H1 (cell line): ENCODE results near the gene CGRRF1. TPM values are rescaled to one million over a fixed set of nuclear protein-coding genes. Genes with fewer than 3 reads are reported as not detected.

ENCODE experiments used
- CHD2 ChIP-seq: IDR thresholded peaks from 2 replicates; pipeline ENCODE4 v1.6.1; 2012; ENCODE audit warnings: low read length, improper control_type of control experiment
- EP300 ChIP-seq, 2 experiments: IDR thresholded peaks; 1 replicate in 1 of 2; 2 replicates in 1 of 2; pipeline ENCODE4 v1.6.1; 2011 to 2012; ENCODE audit warnings: low read depth in 2 of 2, low read length in 2 of 2, mild to moderate bottlenecking in 2 of 2, borderline replicate concordance in 1 of 2, inconsistent platforms in 1 of 2, moderate library complexity in 1 of 2
- polyA plus RNA-seq, 7 experiments: library from polyadenylated mRNA; depleted of rRNA in 3 of 7; stranded (reverse) in 5 of 7; unstranded in 2 of 7; fragments of >200 nt in 5 of 7; fragments of 200-250 nt in 2 of 7; gene quantifications; 1 replicate in 5 of 7; 2 replicates in 1 of 7; 4 replicates in 1 of 7; pipeline versions ENCODE4 v1.2.1 to v1.2.3, GENCODE V29; 2011 to 2013; ENCODE audit warnings: missing spikeins in 2 of 7, mixed read lengths in 2 of 7
- total RNA-seq: library from RNA; stranded (reverse); fragmentation: NEBNext Ultra II Directional; extraction: Animal tissue kit (Norgen Biotek cat#: 25700); gene quantifications from 2 replicates; pipeline ENCODE4 v1.2.1, GENCODE V29; 2021
- TF ChIP-seq, protein P1 (sequence below): IDR thresholded peaks from 2 replicates; pipeline ENCODE4 v1.6.1; 2012; ENCODE audit warnings: inconsistent platforms

Gene CGRRF1
- total and polyA plus RNA-seq, 2 of the 8 experiments (the other 6 are each of a cell fraction or from before 2014, with no cell fraction given) = 7.4 to 20.2 TPM

DNA sequence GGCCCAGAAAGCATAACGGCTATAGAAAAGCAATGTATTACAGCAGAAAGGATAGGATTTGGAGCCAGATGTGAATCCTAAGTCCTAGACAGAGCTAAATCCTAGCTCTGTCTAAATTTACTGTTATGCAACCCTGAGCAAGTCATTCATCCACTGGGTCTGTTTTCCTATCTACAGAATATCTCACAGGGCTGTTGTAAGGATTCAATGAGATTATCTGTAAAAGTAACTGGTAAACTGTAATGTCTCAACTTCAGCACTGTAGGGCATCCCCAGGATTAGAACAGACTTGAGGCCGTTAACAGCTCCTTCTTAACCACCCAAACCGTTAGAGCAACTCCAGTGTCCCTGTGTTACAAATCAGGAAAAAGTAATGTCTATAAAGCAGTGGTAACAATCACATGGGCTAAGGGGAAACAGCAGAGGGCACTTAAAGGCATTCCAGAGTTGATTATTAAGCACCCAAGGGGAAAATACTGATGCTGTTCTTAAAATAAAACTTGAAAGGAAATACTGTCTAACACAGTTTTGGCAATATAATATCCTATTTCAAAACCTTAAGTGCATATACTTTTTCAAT, 31.0 kb upstream of the CGRRF1 start (continued):
- TF ChIP-seq EP300 (IDR thresholded peaks at IDR 0.05; ENCODE audit: borderline replicate concordance in 1 of 2, low read depth in 2 of 2, low read length in 2 of 2) (no peak), CHD2 (no peak)
- TF ChIP-seq, protein P1, sequence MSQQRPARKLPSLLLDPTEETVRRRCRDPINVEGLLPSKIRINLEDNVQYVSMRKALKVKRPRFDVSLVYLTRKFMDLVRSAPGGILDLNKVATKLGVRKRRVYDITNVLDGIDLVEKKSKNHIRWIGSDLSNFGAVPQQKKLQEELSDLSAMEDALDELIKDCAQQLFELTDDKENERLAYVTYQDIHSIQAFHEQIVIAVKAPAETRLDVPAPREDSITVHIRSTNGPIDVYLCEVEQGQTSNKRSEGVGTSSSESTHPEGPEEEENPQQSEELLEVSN = no peak
